Measurements from ENCODE around the gene ITIH5.

ITIH5 gene

DNA sequence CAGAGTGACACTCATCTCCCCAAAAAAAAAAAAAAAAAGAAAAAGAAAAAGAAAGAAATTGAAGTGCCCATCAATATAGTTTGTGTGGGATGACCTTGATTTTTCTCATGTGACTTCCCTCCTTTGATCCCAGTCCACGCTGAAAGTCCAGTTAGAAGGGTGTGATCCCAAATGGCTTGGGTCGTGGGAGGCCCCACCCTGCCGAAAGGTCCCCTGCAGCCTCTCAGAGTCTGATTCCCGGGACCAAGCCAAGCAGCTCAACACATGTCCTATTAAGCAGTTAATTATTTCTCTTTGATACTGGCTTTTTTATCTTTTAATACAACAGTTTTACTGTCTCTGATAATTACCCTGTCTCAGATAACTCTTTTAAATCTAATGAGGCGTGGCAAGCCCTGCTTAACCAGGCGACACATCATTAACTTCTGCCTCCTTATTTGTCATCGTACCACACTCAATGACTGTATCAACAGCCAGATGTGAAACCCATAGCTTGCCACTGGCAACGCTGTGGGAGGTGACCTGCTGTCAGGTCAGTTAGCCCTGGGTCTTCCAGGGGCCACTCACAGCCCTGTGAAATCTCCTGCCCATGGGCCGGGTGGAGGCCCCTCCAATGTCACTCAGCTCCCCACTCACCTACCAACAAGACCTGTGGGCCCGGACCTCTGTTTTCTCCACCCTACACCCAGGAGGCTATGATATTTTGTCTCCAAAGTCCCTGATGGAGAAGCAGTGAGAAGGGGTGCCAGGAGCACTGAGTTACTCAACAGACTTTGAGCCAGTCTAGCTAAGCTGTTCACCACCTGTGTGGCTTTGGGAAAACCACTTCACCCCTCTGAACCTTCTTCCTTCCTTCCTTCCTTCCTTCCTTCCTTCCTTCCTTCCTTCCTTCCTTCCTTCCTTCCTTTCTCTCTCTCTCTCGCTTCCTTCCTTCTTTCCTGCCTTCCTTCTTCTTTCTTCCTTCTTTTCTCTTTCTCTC is 146.0 kb downstream of the ITIH5 start:
- DNase-seq (ENCODE audit: low read depth in 2 of 2) = no peak

DNA sequence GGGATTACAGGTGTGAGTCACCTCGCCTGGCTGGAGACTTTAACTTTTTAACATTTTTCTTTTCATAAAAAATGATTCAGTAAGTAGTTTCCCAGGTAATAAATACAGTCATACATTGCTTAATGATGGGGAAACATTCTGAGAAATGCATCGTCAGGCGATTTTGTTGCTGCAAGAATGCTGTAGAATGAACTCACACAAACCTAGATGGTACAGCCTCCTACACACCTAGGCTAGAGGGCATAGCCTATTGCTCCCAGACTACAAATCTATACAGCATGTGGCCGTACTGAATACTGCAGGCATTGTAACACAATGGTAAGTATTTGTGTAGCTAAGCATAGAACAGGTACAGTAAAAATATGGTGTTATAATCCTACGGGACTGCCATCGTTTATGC is 147.4 kb downstream of the ITIH5 start:
- no peak for DNase-seq (ENCODE audit: low read depth in 2 of 2)

DNA sequence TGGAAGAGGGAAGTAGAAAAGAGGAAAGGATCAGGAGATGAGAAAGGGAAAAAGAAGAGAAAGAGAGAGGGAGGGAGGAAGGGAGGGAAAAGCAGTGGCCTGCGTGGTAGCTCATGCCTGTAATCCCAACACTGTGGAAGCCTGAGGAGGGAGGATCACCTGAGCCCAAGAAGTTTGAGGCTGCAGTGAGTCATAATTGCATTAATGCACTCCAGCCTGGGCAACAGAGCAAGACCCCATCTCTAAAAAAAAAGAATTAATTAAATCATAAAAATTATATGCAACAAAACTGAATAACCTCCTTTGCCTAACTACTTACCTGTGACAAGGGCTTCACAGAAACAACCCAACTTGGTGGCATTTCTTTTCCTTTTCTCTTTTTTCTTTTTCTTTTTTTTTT is 148.1 kb downstream of the ITIH5 start:
- no peak for DNase-seq (ENCODE audit: low read depth in 2 of 2)

DNA sequence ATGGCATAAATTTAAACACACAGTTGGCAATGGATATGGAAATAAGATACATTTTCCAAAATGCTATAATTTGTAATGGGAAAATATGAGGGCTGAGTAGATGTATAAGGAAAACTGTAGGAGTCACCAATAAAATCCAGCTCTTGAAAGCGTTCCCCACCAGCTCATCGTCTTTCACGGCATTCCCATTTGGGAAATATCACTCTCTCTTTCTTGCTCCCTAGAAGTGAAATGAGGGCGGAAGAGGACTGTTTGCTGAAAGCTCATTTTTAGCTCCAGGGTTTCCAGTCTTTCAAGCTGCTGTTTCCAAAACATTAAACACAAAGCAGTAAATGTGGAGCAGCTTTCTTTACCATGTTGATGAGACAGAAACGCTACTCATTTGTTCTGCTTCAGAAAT is 151.3 kb downstream of the ITIH5 start:
- DNase-seq (ENCODE audit: low read depth in 2 of 2) = no peak

DNA sequence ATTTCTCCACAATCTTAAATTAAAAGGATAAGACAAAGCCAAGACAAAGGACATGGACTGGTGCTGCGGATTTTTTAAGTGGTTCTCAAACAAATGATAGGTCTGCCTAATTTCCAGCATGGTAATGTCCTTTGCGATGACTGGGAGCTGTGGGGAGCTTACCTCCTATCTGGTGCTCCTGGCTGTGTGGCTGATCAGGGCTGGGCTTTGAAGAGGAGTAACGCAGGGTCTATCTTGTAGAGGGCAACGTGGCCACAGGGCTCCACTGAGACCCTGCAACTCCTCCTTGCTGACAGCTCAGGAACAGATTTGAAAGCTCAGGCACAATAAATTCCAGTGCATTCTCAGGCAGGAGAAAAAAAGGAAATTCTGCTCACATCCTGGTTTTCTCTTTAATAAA is 152.8 kb downstream of the ITIH5 start:
- DNase-seq (ENCODE audit: low read depth in 2 of 2) = no peak

DNA sequence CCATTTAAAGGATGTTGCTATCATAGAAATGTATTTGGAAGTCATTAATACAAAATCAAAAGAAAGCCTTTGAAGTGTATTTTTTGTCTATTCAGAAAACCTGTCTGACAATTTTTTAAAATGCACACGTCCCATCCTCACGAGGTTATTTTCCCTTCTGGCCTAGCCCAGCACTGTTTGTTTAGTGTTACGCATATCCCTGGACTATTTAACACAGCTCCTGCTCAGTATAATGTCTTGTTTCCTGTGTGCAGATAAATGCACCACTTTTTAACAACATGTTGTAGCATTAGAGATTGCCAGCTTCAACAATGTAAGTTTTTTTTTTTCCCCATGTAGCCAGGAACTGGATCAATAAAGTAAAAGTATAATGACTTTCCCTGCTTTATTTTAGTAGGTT is 153.3 kb downstream of the ITIH5 start:
- no peak for DNase-seq (ENCODE audit: low read depth in 2 of 2)

DNA sequence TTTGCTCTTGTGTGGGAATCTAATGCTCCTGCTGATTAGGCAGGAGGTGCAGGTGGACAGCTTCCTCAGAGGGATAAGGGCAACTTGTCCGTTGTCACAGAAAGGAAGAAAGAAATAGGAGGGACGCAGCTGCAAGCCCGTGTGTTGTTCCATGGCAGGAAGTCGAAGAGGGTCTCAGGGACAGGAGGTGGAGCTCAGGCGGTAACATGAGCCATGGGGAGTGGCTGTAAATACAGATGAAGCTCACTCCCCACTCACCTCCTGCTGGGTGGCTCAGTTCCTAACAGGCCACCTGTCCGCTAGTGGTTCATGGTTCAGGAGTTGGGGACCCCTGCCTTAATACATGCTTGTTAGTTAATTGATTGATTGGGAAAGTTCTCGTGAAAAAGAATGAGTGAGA is 154.3 kb downstream of the ITIH5 start:
- DNase-seq (ENCODE audit: low read depth in 2 of 2) = no peak

DNA sequence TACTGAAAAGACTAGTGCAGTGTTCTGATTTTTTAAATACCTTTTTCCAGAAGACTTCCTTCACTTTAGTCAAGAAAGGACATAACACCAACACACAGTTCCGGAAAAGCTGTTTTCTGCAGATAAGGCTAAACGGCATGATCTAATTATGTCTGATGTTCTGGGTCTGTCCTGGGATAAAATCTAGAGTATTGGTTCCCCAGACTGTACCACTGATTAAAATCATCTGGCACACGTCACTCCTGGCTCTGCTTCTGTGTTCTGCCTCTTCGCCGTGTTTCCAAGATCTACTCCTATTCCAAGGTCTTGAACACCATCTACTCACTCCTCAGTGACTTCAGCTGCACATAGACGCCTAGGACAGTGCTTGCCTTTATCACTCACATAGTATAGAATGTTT is 155.2 kb downstream of the ITIH5 start:
- no peak for DNase-seq (ENCODE audit: low read depth in 2 of 2)

Measured in stimulated activated CD4-positive, alpha-beta T cell treated with anti-CD3 and anti-CD28 coated beads, Interleukin-15, amount 100 ng/mL, for 48 hours (primary cell).